K562 (cell line): ENCODE measurements around the gene PHYHIPL. TPM values are rescaled to one million over a fixed set of nuclear protein-coding genes. Genes with fewer than 3 reads are reported as not detected.

Experiments
- ATAC-seq: fragments of 200-7000 bp; cut with Tn5 transposase; 3 replicates; pipeline ENCODE4 v1.9.1; 2020; ENCODE audit warnings: moderate library complexity
- BruUV-seq: library from RNA; stranded (reverse); fragments of 400-500 nt; replicated peaks from 2 replicates; lab custom pipeline; 2021; lab: Mats Ljungman, UMichigan
- CTCF ChIA-PET: fragments of 300-600 bp; formaldehyde crosslinking; extraction: SDS; loops from one replicate; lab custom pipeline; 2021; ENCODE audit warnings: low intra/inter-chr PET ratio; lab: Yijun Ruan, JAX
- POLR2A ChIA-PET: fragments of 300-600, 350-650 bp; sonication (Branson Sonifier 250); formaldehyde crosslinking; extraction: SDS; loops from one replicate; lab custom pipeline; 2021; ENCODE audit warnings: antibody characterized with exemption, inconsistent platforms; lab: Yijun Ruan, JAX
- DNase-seq, 4 experiments: peaks; one replicate each; pipeline versions ENCODE4 v3.0.0 to v3.0.0-alpha.2; 2011 to 2018; ENCODE audit warnings: low spot score in 3 of 4, mixed read lengths in 3 of 4; ENCODE audit errors: extremely low read depth in 1 of 4
- FAIRE-seq: peaks from 2 replicates; lab custom pipeline; 2011; peaks lifted over from hg19 to GRCh38; lab: Jason Lieb, UNC
- H2AFZ ChIP-seq: 2 replicates; pipeline ENCODE4 v1.6.0; 2011; ENCODE audit warnings: low read depth, low read length, control low read depth, inconsistent platforms
- H3K27ac ChIP-seq: fragments of 200-600 bp; 3 replicates; pipeline ENCODE4 v1.8.0; 2011; ENCODE audit warnings: low read depth, mild to moderate bottlenecking, control low read depth, inconsistent platforms, low read length, moderate library complexity, mixed read lengths; ENCODE audit errors: extremely low read depth
- H3K27me3 ChIP-seq, 2 experiments: fragments of 300-600 bp in 1 of 2; 2 replicates in 1 of 2; 3 replicates in 1 of 2; pipeline versions ENCODE4 v1.6.0 to v1.8.0; 2011; ENCODE audit warnings: inconsistent platforms in 2 of 2, low read length in 2 of 2, mild to moderate bottlenecking in 1 of 2, mixed read lengths in 1 of 2, moderate library complexity in 1 of 2; ENCODE audit not compliant: control insufficient read depth in 2 of 2, insufficient read depth in 2 of 2
- H3K36me3 ChIP-seq: fragments of 300-600 bp; 3 replicates; pipeline ENCODE4 v1.8.0; 2011; ENCODE audit warnings: mild to moderate bottlenecking, low read length, inconsistent platforms; ENCODE audit not compliant: control insufficient read depth, insufficient read depth
- H3K4me1 ChIP-seq, 2 experiments: fragments of 200-600 bp in 1 of 2; replicated peaks in 1 of 2; 2 replicates in 1 of 2; 3 replicates in 1 of 2; pipeline versions ENCODE4 v1.5.1 to v1.8.0; 2011; ENCODE audit warnings: inconsistent platforms in 2 of 2, low read length in 2 of 2, mild to moderate bottlenecking in 1 of 2, mixed read lengths in 1 of 2, moderate library complexity in 1 of 2; ENCODE audit not compliant: control insufficient read depth in 2 of 2, insufficient read depth in 2 of 2
- H3K4me2 ChIP-seq: 2 replicates; pipeline ENCODE4 v1.6.1; 2011; ENCODE audit warnings: low read length, control low read depth, inconsistent platforms, mixed read lengths; ENCODE audit not compliant: insufficient read depth
- H3K4me3 ChIP-seq: fragments of 200-600 bp; sonication (generic), shearing (Covaris generic); 2 replicates; pipeline ENCODE4 v1.5.1; 2016; ENCODE audit warnings: control low read depth, inconsistent platforms
- H3K79me2 ChIP-seq: fragments of 200-600 bp; 3 replicates; pipeline ENCODE4 v1.8.0; 2011; ENCODE audit warnings: low read length, inconsistent platforms; ENCODE audit not compliant: control insufficient read depth, insufficient read depth
- H3K9ac ChIP-seq, 2 experiments: 2 replicates each; pipeline versions ENCODE4 v1.6.0 to v1.6.1; 2011; ENCODE audit warnings: low read depth in 2 of 2, low read length in 2 of 2, control low read depth in 1 of 2, inconsistent platforms in 1 of 2, mild to moderate bottlenecking in 1 of 2, mixed read lengths in 1 of 2; ENCODE audit not compliant: insufficient read depth in 1 of 2
- H3K9me1 ChIP-seq: one replicate; pipeline ENCODE4 v1.6.0; 2011; ENCODE audit warnings: inconsistent platforms, mild to moderate bottlenecking, low read length, moderate library complexity; ENCODE audit not compliant: control insufficient read depth, insufficient read depth
- H3K9me3 ChIP-seq: replicated peaks from 2 replicates; pipeline ENCODE4 v1.5.1; 2011; ENCODE audit warnings: low read depth, low read length, inconsistent platforms; ENCODE audit not compliant: control insufficient read depth, insufficient read depth
- H4K20me1 ChIP-seq: replicated peaks from 2 replicates; pipeline ENCODE4 v1.6.1; 2011; ENCODE audit warnings: low read length, inconsistent platforms, mixed read lengths; ENCODE audit not compliant: control insufficient read depth, insufficient read depth
- BRCA1 ChIP-seq, 2 experiments: fragments of 450-650 bp in 1 of 2; sonication (generic) in 1 of 2; formaldehyde crosslinking in 1 of 2; IDR thresholded peaks; 2 replicates each; pipeline versions ENCODE4 v1.5.0 to v1.6.1; 2017 to 2020; ENCODE audit warnings: mild to moderate bottlenecking in 1 of 2, missing genetic modification reagents in 1 of 2
- CBX2 ChIP-seq: fragments of 200-600 bp; sonication (generic); IDR thresholded peaks from one replicate; pipeline ENCODE4 v1.6.1; 2012; ENCODE audit warnings: mild to moderate bottlenecking, low read length, inconsistent platforms; ENCODE audit not compliant: insufficient read depth, poor library complexity, severe bottlenecking
- CEBPZ ChIP-seq: fragments of 150-350 bp; IDR thresholded peaks from 2 replicates; pipeline ENCODE4 v1.6.1; 2014; ENCODE audit warnings: low read depth, mild to moderate bottlenecking, low read length, borderline replicate concordance
- ELF1 ChIP-seq: fragments of 200-800 bp; sonication (Bioruptor generic); IDR thresholded peaks from 2 replicates; pipeline ENCODE4 v1.6.1; 2016; ENCODE audit warnings: missing genetic modification characterization, missing compliant biosample characterization
- ETV5 ChIP-seq: sonication (generic); formaldehyde crosslinking; IDR thresholded peaks from 2 replicates; pipeline ENCODE4 v1.4.0; 2020; ENCODE audit warnings: low read depth, mild to moderate bottlenecking, missing genetic modification reagents
- FOXK1 ChIP-seq: sonication (generic); formaldehyde crosslinking; IDR thresholded peaks from 2 replicates; pipeline ENCODE4 v1.8.0; 2022; ENCODE audit warnings: missing genetic modification reagents, mild to moderate bottlenecking, borderline replicate concordance
- GATAD2A ChIP-seq: fragments of 450-650 bp; IDR thresholded peaks from 2 replicates; pipeline ENCODE4 v1.6.1; 2017
- GTF2A2 ChIP-seq: IDR thresholded peaks from 2 replicates; pipeline ENCODE4 v1.6.1; 2016; ENCODE audit warnings: mild to moderate bottlenecking, missing genetic modification characterization, missing compliant biosample characterization
- MEIS2 ChIP-seq: fragments of 450-650 bp; IDR thresholded peaks from 2 replicates; pipeline ENCODE4 v1.6.1; 2014; ENCODE audit warnings: mild to moderate bottlenecking; ENCODE audit not compliant: partially characterized antibody
- RAD21 ChIP-seq, 2 experiments: fragments of 250-450 bp in 1 of 2; fragments of 450-650 bp in 1 of 2; sonication (Bioruptor Pico) in 1 of 2; formaldehyde crosslinking in 1 of 2; IDR thresholded peaks in 1 of 2; conservative IDR thresholded peaks in 1 of 2; 2 replicates each; pipeline versions ENCODE4 v1.4.0 to v1.8.0; 2020 to 2022; ENCODE audit warnings: mild to moderate bottlenecking in 2 of 2, moderate library complexity in 1 of 2
- SMAD1 ChIP-seq: fragments of 150-350 bp; IDR thresholded peaks from 2 replicates; pipeline ENCODE4 v1.6.1; 2014; ENCODE audit warnings: low read length, low read depth; ENCODE audit not compliant: partially characterized antibody
- SP1 ChIP-seq: sonication (generic); formaldehyde crosslinking; IDR thresholded peaks from 2 replicates; pipeline ENCODE4 v1.8.1; 2022; ENCODE audit warnings: mild to moderate bottlenecking, missing genetic modification reagents
- TAL1 ChIP-seq: fragments of 450-650 bp; IDR thresholded peaks from 2 replicates; pipeline ENCODE4 v1.6.1; 2016; ENCODE audit warnings: mild to moderate bottlenecking
- TFAP4 ChIP-seq: sonication (generic); formaldehyde crosslinking; IDR thresholded peaks from 2 replicates; pipeline ENCODE4 v1.8.0; 2022; ENCODE audit warnings: missing genetic modification reagents, mild to moderate bottlenecking, moderate library complexity, borderline replicate concordance
- ZNF12 ChIP-seq: sonication (generic); formaldehyde crosslinking; IDR thresholded peaks from 2 replicates; pipeline ENCODE4 v1.4.0; 2020; ENCODE audit warnings: mild to moderate bottlenecking, missing genetic modification reagents
- ZNF217 ChIP-seq: sonication (generic); formaldehyde crosslinking; IDR thresholded peaks from 2 replicates; pipeline ENCODE4 v1.8.0; 2022; ENCODE audit warnings: mild to moderate bottlenecking, missing genetic modification reagents
- ZNF644 ChIP-seq: fragments of 200-800 bp; sonication (Bioruptor generic); IDR thresholded peaks from 2 replicates; pipeline ENCODE4 v1.6.1; 2016; ENCODE audit warnings: low read depth, missing genetic modification characterization, missing compliant biosample characterization
- WGBS: fragments of 100-300 bp; shearing (Covaris generic); methylation state at CpG from one replicate; pipeline ENCODE4 v1.1.6; 2016; ENCODE audit warnings: low coverage, mixed read lengths; ENCODE audit not compliant: insufficient coverage; ENCODE audit errors: missing lambda C conversion rate; 5-methylcytosine and 5-hydroxymethylcytosine counted together
- in situ Hi-C: fragments of 300-500 bp; cut with MboI; formaldehyde crosslinking; loops from 4 replicates; pipeline ENCODE4 v1.15.0; 2018; ENCODE audit warnings: inconsistent platforms, mixed read lengths
- intact Hi-C: fragments of 100-400 bp; cut with micrococcal nuclease; formaldehyde crosslinking; loops from 2 replicates; pipeline ENCODE4 v1.14.2; 2022
- polyA plus RNA-seq, 8 experiments: library from polyadenylated mRNA; depleted of rRNA in 4 of 8; stranded (reverse) in 5 of 8; unstranded in 3 of 8; fragments of >200 nt; fragmentation: Nextera tagmentation in 2 of 8; fragmentation: Illumina TruSeq in 1 of 8; extraction: Ambion mirVana in 2 of 8; extraction: Trizol in 1 of 8; gene quantifications; 2 replicates each; pipeline versions ENCODE4 v1.2.1 to v1.2.3, GENCODE V29; 2011 to 2014; ENCODE audit warnings: inconsistent platforms in 1 of 8, missing spikeins in 1 of 8
- total RNA-seq, 7 experiments: library from RNA; depleted of rRNA in 6 of 7; stranded (reverse); fragments of >200 nt in 6 of 7; fragmentation: Illumina TruSeq in 2 of 7; extraction: Trizol in 2 of 7; gene quantifications; 2 replicates each; pipeline versions ENCODE4 v1.2.1 to v1.2.3, GENCODE V29; 2011 to 2021; ENCODE audit warnings: low replicate concordance in 1 of 7

Gene PHYHIPL
- total and polyA plus RNA-seq, 9 of the 15 experiments (the other 6 are each of a cell fraction or from before 2014, with no cell fraction given), result not detected

- Histone ChIP-seq H4K20me1 (no peaks in the 10 kb centered on the region), H3K36me3 (no peaks in the 10 kb centered on the region), H3K27ac (no peak overlapping the region), H2AFZ (no peak overlapping the region), H3K9me3 (no peaks in the 10 kb centered on the region), H3K4me3 (no peak overlapping the region), H3K4me1 (no peaks in the 10 kb centered on the region), H3K79me2 (no peaks in the 10 kb centered on the region), H3K9me1 (no peaks in the 10 kb centered on the region), H3K27me3 (no peaks in the 10 kb centered on the region), H3K4me2 (no peak overlapping the region), H3K9ac (no peak overlapping the region)
- DNase-seq, result no peak
- FAIRE-seq, result no peak
- in situ Hi-C loops (no loop called here), intact Hi-C loops (loop anchor here (10.0 kb wide), 1 partner anchor 780 kb away; no protein-coding TSS in a partner anchor)
- 11% methylated on average over 1 of the region's 1 CpG for WGBS
- ATAC-seq, result no peak
- ChIA-PET POLR2A (no interaction called here), CTCF (no interaction called here)
- TF ChIP-seq ZNF644 (tag), result no peak
- TF ChIP-seq CBX2, result no peak
- TF ChIP-seq SMAD1, result no peak
- no peak for TF ChIP-seq GTF2A2 (tag)
- TF ChIP-seq SP1 (CRISPR knock-in tag), result no peak
- TF ChIP-seq RAD21 (CRISPR knock-in tag; conservative IDR thresholded peaks at IDR 0.05 in 1 of 2, IDR thresholded peaks at IDR 0.05 in 1 of 2), result no peak
- TF ChIP-seq TAL1, result no peak
- no peak for TF ChIP-seq GATAD2A
- no peak for TF ChIP-seq ELF1
- no peak for TF ChIP-seq ZNF12
- TF ChIP-seq MEIS2, result no peak
- TF ChIP-seq BRCA1 (IDR thresholded peaks at IDR 0.05), result no peak
- no peak for TF ChIP-seq BRCA1 (CRISPR knock-in tag; IDR thresholded peaks at IDR 0.05)
- TF ChIP-seq ETV5 (CRISPR knock-in tag), result no peak
- TF ChIP-seq CEBPZ, result no peak
- no peak for TF ChIP-seq ZNF217 (CRISPR knock-in tag)
- no peak for TF ChIP-seq FOXK1 (CRISPR knock-in tag)
- no peak for TF ChIP-seq TFAP4 (CRISPR knock-in tag)
- BruUV-seq, result no TSS peak
Observed at GRCh38 chr10:59244871-59245270, 68.4 kb downstream of the PHYHIPL start.
